HEK293 (cell line): Measurements from ENCODE around the gene ADAM8.

Experiments
- FEZF1 ChIP-seq: fragments of 450-650 bp; formaldehyde crosslinking; IDR thresholded peaks from 2 replicates; pipeline ENCODE4 v1.5.1; 2016; ENCODE audit warnings: missing biosample characterization, missing genetic modification characterization
- GLI4 ChIP-seq: fragments of 450-650 bp; formaldehyde crosslinking; IDR thresholded peaks from 2 replicates; pipeline ENCODE4 v1.5.1; 2016; ENCODE audit warnings: missing biosample characterization, missing genetic modification characterization
- GLIS1 ChIP-seq: fragments of 450-650 bp; formaldehyde crosslinking; IDR thresholded peaks from 2 replicates; pipeline ENCODE4 v1.5.1; 2016; ENCODE audit warnings: missing biosample characterization, missing genetic modification characterization
- GLIS2 ChIP-seq: fragments of 450-650 bp; formaldehyde crosslinking; IDR thresholded peaks from 2 replicates; pipeline ENCODE4 v1.5.1; 2016; ENCODE audit warnings: missing biosample characterization, missing genetic modification characterization
- MEIS1 ChIP-seq: sonication (generic); formaldehyde crosslinking; IDR thresholded peaks from 2 replicates; pipeline ENCODE4 v1.8.1; 2022; ENCODE audit warnings: missing genetic modification reagents, mild to moderate bottlenecking, borderline replicate concordance
- MZF1 ChIP-seq: fragments of 450-650 bp; formaldehyde crosslinking; IDR thresholded peaks from 2 replicates; pipeline ENCODE4 v1.5.1; 2017; ENCODE audit warnings: missing biosample characterization, missing genetic modification characterization, borderline replicate concordance
- PATZ1 ChIP-seq: fragments of 450-650 bp; formaldehyde crosslinking; IDR thresholded peaks from 2 replicates; pipeline ENCODE4 v1.5.1; 2016; ENCODE audit warnings: missing biosample characterization, missing genetic modification characterization
- SP2 ChIP-seq: fragments of 450-650 bp; formaldehyde crosslinking; IDR thresholded peaks from 2 replicates; pipeline ENCODE4 v1.5.1; 2016; ENCODE audit warnings: missing biosample characterization, missing genetic modification characterization
- TRIM28 ChIP-seq: IDR thresholded peaks from 2 replicates; pipeline ENCODE4 v1.6.1; 2011; ENCODE audit warnings: low read length, control low read depth, borderline replicate concordance
- ZBTB6 ChIP-seq: fragments of 450-650 bp; formaldehyde crosslinking; IDR thresholded peaks from 2 replicates; pipeline ENCODE4 v1.5.1; 2017; ENCODE audit warnings: missing biosample characterization, missing genetic modification characterization
- ZFHX2 ChIP-seq: fragments of 450-650 bp; formaldehyde crosslinking; conservative IDR thresholded peaks from 2 replicates; pipeline ENCODE4 v1.5.1; 2016; ENCODE audit warnings: missing biosample characterization, missing genetic modification characterization
- ZFP41 ChIP-seq: fragments of 450-650 bp; formaldehyde crosslinking; IDR thresholded peaks from 2 replicates; pipeline ENCODE4 v1.5.1; 2016; ENCODE audit warnings: missing biosample characterization, missing genetic modification characterization, borderline replicate concordance
- ZFP69B ChIP-seq: fragments of 450-650 bp; formaldehyde crosslinking; IDR thresholded peaks from 2 replicates; pipeline ENCODE4 v1.5.1; 2016; ENCODE audit warnings: missing biosample characterization, missing genetic modification characterization
- ZNF114 ChIP-seq: fragments of 450-650 bp; formaldehyde crosslinking; IDR thresholded peaks from 2 replicates; pipeline ENCODE4 v1.5.0; 2017; ENCODE audit warnings: missing biosample characterization, missing genetic modification characterization
- ZNF121 ChIP-seq: fragments of 450-650 bp; formaldehyde crosslinking; IDR thresholded peaks from 2 replicates; pipeline ENCODE4 v1.5.1; 2016; ENCODE audit warnings: missing biosample characterization, missing genetic modification characterization
- ZNF140 ChIP-seq: fragments of 450-650 bp; formaldehyde crosslinking; IDR thresholded peaks from 2 replicates; pipeline ENCODE4 v1.5.1; 2016; ENCODE audit warnings: missing biosample characterization, missing genetic modification characterization
- ZNF157 ChIP-seq: fragments of 450-650 bp; formaldehyde crosslinking; IDR thresholded peaks from 2 replicates; pipeline ENCODE4 v1.5.1; 2016; ENCODE audit warnings: missing biosample characterization, missing genetic modification characterization
- ZNF175 ChIP-seq: fragments of 450-650 bp; formaldehyde crosslinking; IDR thresholded peaks from 2 replicates; pipeline ENCODE4 v1.5.1; 2016; ENCODE audit warnings: missing biosample characterization, missing genetic modification characterization
- ZNF202 ChIP-seq: fragments of 450-650 bp; formaldehyde crosslinking; IDR thresholded peaks from 2 replicates; pipeline ENCODE4 v1.5.1; 2016; ENCODE audit warnings: missing biosample characterization, missing genetic modification characterization, borderline replicate concordance
- ZNF24 ChIP-seq: fragments of 450-650 bp; formaldehyde crosslinking; IDR thresholded peaks from 2 replicates; pipeline ENCODE4 v1.5.1; 2016; ENCODE audit warnings: missing biosample characterization, missing genetic modification characterization
- ZNF26 ChIP-seq: fragments of 450-650 bp; formaldehyde crosslinking; IDR thresholded peaks from 2 replicates; pipeline ENCODE4 v1.5.1; 2016; ENCODE audit warnings: missing biosample characterization, missing genetic modification characterization
- ZNF335 ChIP-seq: fragments of 450-650 bp; formaldehyde crosslinking; conservative IDR thresholded peaks from 2 replicates; pipeline ENCODE4 v1.5.1; 2016; ENCODE audit warnings: missing biosample characterization, missing genetic modification characterization
- ZNF350 ChIP-seq: fragments of 450-650 bp; formaldehyde crosslinking; IDR thresholded peaks from 2 replicates; pipeline ENCODE4 v1.5.0; 2017; ENCODE audit warnings: missing biosample characterization, mild to moderate bottlenecking, missing genetic modification characterization
- ZNF362 ChIP-seq: fragments of 450-650 bp; formaldehyde crosslinking; IDR thresholded peaks from 2 replicates; pipeline ENCODE4 v1.5.1; 2016; ENCODE audit warnings: missing biosample characterization, missing genetic modification characterization
- ZNF391 ChIP-seq: fragments of 450-650 bp; formaldehyde crosslinking; IDR thresholded peaks from 2 replicates; pipeline ENCODE4 v1.5.1; 2016; ENCODE audit warnings: low read depth, missing biosample characterization, missing genetic modification characterization, borderline replicate concordance
- ZNF423 ChIP-seq: fragments of 450-650 bp; formaldehyde crosslinking; IDR thresholded peaks from 2 replicates; pipeline ENCODE4 v1.5.1; 2016; ENCODE audit warnings: missing biosample characterization, missing genetic modification characterization
- ZNF433 ChIP-seq: fragments of 450-650 bp; formaldehyde crosslinking; IDR thresholded peaks from 2 replicates; pipeline ENCODE4 v1.5.1; 2016; ENCODE audit warnings: missing biosample characterization, missing genetic modification characterization, low read depth
- ZNF530 ChIP-seq: fragments of 450-650 bp; formaldehyde crosslinking; IDR thresholded peaks from 2 replicates; pipeline ENCODE4 v1.5.1; 2016; ENCODE audit warnings: low read depth, missing biosample characterization, missing genetic modification characterization
- ZNF596 ChIP-seq: fragments of 450-650 bp; IDR thresholded peaks from 2 replicates; pipeline ENCODE4 v1.5.0; 2018; ENCODE audit warnings: missing biosample characterization, mild to moderate bottlenecking, missing genetic modification characterization, moderate library complexity
- ZNF623 ChIP-seq: fragments of 450-650 bp; formaldehyde crosslinking; IDR thresholded peaks from 2 replicates; pipeline ENCODE4 v1.5.1; 2016; ENCODE audit warnings: missing biosample characterization, missing genetic modification characterization
- ZNF629 ChIP-seq: fragments of 450-650 bp; formaldehyde crosslinking; IDR thresholded peaks from 2 replicates; pipeline ENCODE4 v1.5.1; 2017; ENCODE audit warnings: missing biosample characterization, missing genetic modification characterization
- ZNF777 ChIP-seq: fragments of 450-650 bp; formaldehyde crosslinking; IDR thresholded peaks from 2 replicates; pipeline ENCODE4 v1.5.1; 2017; ENCODE audit warnings: missing biosample characterization, missing genetic modification characterization, borderline replicate concordance
- ZNF837 ChIP-seq: fragments of 450-650 bp; formaldehyde crosslinking; IDR thresholded peaks from 2 replicates; pipeline ENCODE4 v1.5.1; 2016; ENCODE audit warnings: missing biosample characterization, missing genetic modification characterization
- ZSCAN16 ChIP-seq: fragments of 450-650 bp; formaldehyde crosslinking; IDR thresholded peaks from 2 replicates; pipeline ENCODE4 v1.5.1; 2016; ENCODE audit warnings: missing biosample characterization, missing genetic modification characterization
- ZSCAN18 ChIP-seq: fragments of 450-650 bp; formaldehyde crosslinking; IDR thresholded peaks from 2 replicates; pipeline ENCODE4 v1.5.1; 2016; ENCODE audit warnings: missing biosample characterization, missing genetic modification characterization

Gene ADAM8

GRCh38 chr10:133318494-133319127 is 41.9 kb upstream of the ADAM8 start (continued):
- TF ChIP-seq ZNF362 (tag by site-specific recombination) (no peak), GLIS2 (tag by site-specific recombination) (peak; percentile 89), ZNF530 (no peak), GLI4 (tag by site-specific recombination) (peak; percentile 56; the same call in 1 of the 2 replicates), ZNF623 (no peak), ZNF777 (tag by site-specific recombination) (peak; percentile 69; the same call in 1 of the 2 replicates), ZNF24 (tag by site-specific recombination) (peak; percentile 78), ZNF335 (tag by site-specific recombination) (peak; percentile 92), ZNF114 (no peak), ZSCAN16 (no peak), ZNF175 (tag by site-specific recombination) (no peak), FEZF1 (tag by site-specific recombination) (no peak), TRIM28 (peak; percentile 46; the same call in 1 of the 2 replicates), ZBTB6 (no peak), ZNF433 (no peak), ZNF391 (tag by site-specific recombination) (peak; percentile 44; the same call in 1 of the 2 replicates), GLIS1 (peak; percentile 76), ZNF140 (tag by site-specific recombination) (no peak), ZFP41 (tag by site-specific recombination) (no peak), MZF1 (0 out of 2 replicates have a peak, but pooled peaks have one; percentile 52), ZNF596 (tag by site-specific recombination) (no peak), ZNF837 (tag by site-specific recombination) (0 out of 2 replicates have a peak, but pooled peaks have one; percentile 32), PATZ1 (tag by site-specific recombination) (peak; percentile 92; the same call in 1 of the 2 replicates), MEIS1 (no peak), ZNF202 (tag by site-specific recombination) (no peak), ZNF423 (tag by site-specific recombination) (peak; percentile 52), ZNF26 (tag by site-specific recombination) (no peak), ZFHX2 (tag by site-specific recombination) (peak; percentile 82), ZNF121 (no peak), ZNF350 (no peak), SP2 (peak; percentile 43; the same call in 1 of the 2 replicates), ZFP69B (tag by site-specific recombination) (peak; percentile 61; the same call in 1 of the 2 replicates), ZSCAN18 (tag by site-specific recombination) (no peak), ZNF629 (tag by site-specific recombination) (peak; percentile 71), ZNF157 (tag by site-specific recombination) (no peak)
